Astrocyte of the spinal cord (primary cell): ENCODE results near the gene LYZL6.
A peak's percentile ranks its signal among the peaks of the same experiment; 100 is the strongest.
"Not testable (repeated sequence)": the region's sequence is repeated elsewhere in the genome, so short reads cannot be mapped to it uniquely, and the experiment has no call there.

ENCODE experiments used
- DNase-seq: peaks from one replicate; pipeline ENCODE4 v3.0.0; 2011; ENCODE audit warnings: low read depth, low spot score
- H3K4me3 ChIP-seq: 2 replicates; pipeline ENCODE4 v1.5.1; 2011; ENCODE audit warnings: low read depth, mild to moderate bottlenecking, low read length, moderate library complexity
- in situ Hi-C: cut with HindIII; loops from 2 replicates; pipeline ENCODE4 v1.10.0; 2017; ENCODE audit warnings: low sequenced_read_pairs
- TF ChIP-seq, protein P1 (sequence below): IDR thresholded peaks from 2 replicates; pipeline ENCODE4 v1.5.1; 2012; ENCODE audit warnings: low read depth, mild to moderate bottlenecking, low read length, inconsistent platforms

Gene LYZL6

GRCh38 chr17:35953720-35954119 is 10.2 kb upstream of the LYZL6 start:
- no peak for DNase-seq
- TF ChIP-seq, protein P1, sequence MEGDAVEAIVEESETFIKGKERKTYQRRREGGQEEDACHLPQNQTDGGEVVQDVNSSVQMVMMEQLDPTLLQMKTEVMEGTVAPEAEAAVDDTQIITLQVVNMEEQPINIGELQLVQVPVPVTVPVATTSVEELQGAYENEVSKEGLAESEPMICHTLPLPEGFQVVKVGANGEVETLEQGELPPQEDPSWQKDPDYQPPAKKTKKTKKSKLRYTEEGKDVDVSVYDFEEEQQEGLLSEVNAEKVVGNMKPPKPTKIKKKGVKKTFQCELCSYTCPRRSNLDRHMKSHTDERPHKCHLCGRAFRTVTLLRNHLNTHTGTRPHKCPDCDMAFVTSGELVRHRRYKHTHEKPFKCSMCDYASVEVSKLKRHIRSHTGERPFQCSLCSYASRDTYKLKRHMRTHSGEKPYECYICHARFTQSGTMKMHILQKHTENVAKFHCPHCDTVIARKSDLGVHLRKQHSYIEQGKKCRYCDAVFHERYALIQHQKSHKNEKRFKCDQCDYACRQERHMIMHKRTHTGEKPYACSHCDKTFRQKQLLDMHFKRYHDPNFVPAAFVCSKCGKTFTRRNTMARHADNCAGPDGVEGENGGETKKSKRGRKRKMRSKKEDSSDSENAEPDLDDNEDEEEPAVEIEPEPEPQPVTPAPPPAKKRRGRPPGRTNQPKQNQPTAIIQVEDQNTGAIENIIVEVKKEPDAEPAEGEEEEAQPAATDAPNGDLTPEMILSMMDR, result no peak
- no peak overlapping the region for H3K4me3 ChIP-seq
- in situ Hi-C loops, result no loop called here

GRCh38 chr17:35949401-35949800 is 5.9 kb upstream of the LYZL6 start:
- no peak overlapping the region for H3K4me3 ChIP-seq
- DNase-seq, result peak; percentile 32
- in situ Hi-C loops, result no loop called here
- TF ChIP-seq, protein P1, result no peak

- no peak for DNase-seq
- TF ChIP-seq, protein P1, result no peak
- in situ Hi-C loops, result no loop called here
Measured at GRCh38 chr17:35948092-35948491, 4.6 kb upstream of the LYZL6 start.

DNA sequence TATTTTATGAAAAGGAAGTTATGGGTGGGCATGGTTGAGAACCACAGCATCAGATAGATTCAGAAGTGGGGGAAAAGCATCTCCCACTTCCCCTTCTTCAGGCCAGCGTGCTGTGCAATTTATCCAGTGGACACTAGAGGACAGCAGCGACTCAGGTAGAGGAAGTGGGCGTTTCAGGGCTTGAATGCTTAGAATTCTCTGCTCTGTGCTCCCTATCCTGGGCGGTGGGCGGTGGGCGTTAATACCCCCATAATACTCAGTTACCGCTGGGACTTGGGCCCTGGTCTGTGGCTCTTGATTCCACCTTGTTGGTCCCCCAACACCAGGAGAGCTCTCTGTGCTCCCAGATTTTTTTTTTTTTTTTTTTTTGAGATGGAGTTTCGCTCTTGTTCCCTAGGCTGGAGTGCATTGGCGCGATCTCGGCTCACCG is 3.7 kb upstream of the LYZL6 start:
- peak; percentile 14 for DNase-seq
- H3K4me3 ChIP-seq, result no peak overlapping the region
- in situ Hi-C loops, result no loop called here
- TF ChIP-seq, protein P1, result peak; percentile 90

More at GRCh38 chr17:35948092-35948491, 4.6 kb upstream of the LYZL6 start:
- H3K4me3 ChIP-seq, result no peak overlapping the region

GRCh38 chr17:35944151-35944550 is 638 bp upstream of the LYZL6 start:
- in situ Hi-C loops, result no loop called here
- H3K4me3 ChIP-seq, result no peak overlapping the region
- no peak for DNase-seq
- TF ChIP-seq, protein P1, result no peak

DNA sequence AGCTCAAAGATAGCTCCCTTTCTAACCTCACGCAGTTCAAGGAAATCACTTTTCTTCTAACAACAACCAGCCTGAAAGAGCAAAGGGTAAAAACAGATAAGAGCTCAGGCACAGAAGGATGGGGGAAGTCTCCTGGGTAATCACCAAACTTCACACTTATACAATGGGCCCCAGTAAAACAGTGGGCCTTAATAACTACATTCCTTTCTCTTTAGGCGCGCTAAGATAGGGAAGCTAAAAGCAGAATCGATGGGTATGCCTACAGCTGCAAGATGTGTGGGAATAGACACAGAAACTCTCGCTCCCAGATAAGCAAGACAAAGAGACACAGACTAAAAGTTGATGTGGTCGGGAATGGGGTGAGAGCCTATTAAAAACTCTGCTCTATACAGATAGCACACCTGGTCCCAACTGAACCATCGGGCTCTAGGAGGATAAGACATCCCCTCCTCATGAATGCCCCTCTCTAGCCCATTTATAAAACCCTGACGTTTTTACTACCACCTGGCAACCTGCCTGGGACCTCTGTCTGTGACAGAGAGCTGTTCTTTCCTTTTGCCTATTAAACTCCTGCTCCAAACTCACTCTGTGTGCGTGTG is 826 bp downstream of the LYZL6 start:
- TF ChIP-seq, protein P1, result no peak
- H3K4me3 ChIP-seq, result no peak overlapping the region
- DNase-seq, result no peak
- in situ Hi-C loops, result no loop called here

- in situ Hi-C loops, H3K4me3 ChIP-seq, DNase-seq: not testable (repeated sequence)
Measured at GRCh38 chr17:35938492-35938891, 5.0 kb downstream of the LYZL6 start.
